ENCODE data around the gene FAAH2.

The FAAH2 gene

GRCh38 chrX:57286507-57287251 is at the start of gene FAAH2:
Gene FAAH2, plus strand, starts transcription at chrX:57286706. Its CDS starts 120 bp downstream, at chrX:57286826.
- Mint-ChIP-seq H3K27ac (no peak within 1 kb of the TSS), H3K9me3 (peaks cover 40% of the 10 kb centered on the region), H3K36me3 (ENCODE audit: low read depth) (no peaks in the 10 kb centered on the region), H3K4me1 (no peaks in the 10 kb centered on the region), H3K27me3 (ENCODE audit: low read depth, poor library complexity) (peaks cover 3% of the 10 kb centered on the region), H3K4me3 (peak within 1 kb of the TSS; percentile 85)
- peak; percentile 12 for DNase-seq
- TF ChIP-seq CTCF (IDR thresholded peaks at IDR 0.05): no peak

GRCh38 chrX:57241967-57242366 is 44.5 kb upstream of the FAAH2 start:
- no peaks in the 10 kb centered on the region for H3K4me1 Mint-ChIP-seq

GRCh38 chrX:57251965-57252364 is 34.5 kb upstream of the FAAH2 start:
- TF ChIP-seq CTCF (IDR thresholded peaks at IDR 0.05): no peak
- no peak for DNase-seq
- H3K4me1 Mint-ChIP-seq: no peaks in the 10 kb centered on the region
- H3K9me3 Mint-ChIP-seq: peaks cover 85% of the 10 kb centered on the region
- H3K36me3 Mint-ChIP-seq (ENCODE audit: low read depth): peaks cover 20% of the 10 kb centered on the region
- no peak overlapping the region for H3K4me3 Mint-ChIP-seq
- H3K27ac Mint-ChIP-seq: no peak overlapping the region
- peaks cover 3% of the 10 kb centered on the region for H3K27me3 Mint-ChIP-seq (ENCODE audit: low read depth, poor library complexity)

More at GRCh38 chrX:57241967-57242366, 44.5 kb upstream of the FAAH2 start:
- H3K36me3 Mint-ChIP-seq (ENCODE audit: low read depth): peaks cover 21% of the 10 kb centered on the region
- DNase-seq: no peak
- peaks cover 78% of the 10 kb centered on the region for H3K9me3 Mint-ChIP-seq
- H3K27me3 Mint-ChIP-seq (ENCODE audit: low read depth, poor library complexity): no peaks in the 10 kb centered on the region
- no peak overlapping the region for H3K4me3 Mint-ChIP-seq
- no peak for TF ChIP-seq CTCF (IDR thresholded peaks at IDR 0.05)
- H3K27ac Mint-ChIP-seq: no peak overlapping the region

GRCh38 chrX:57265126-57265525 is 21.4 kb upstream of the FAAH2 start:
- no peak overlapping the region for H3K27ac Mint-ChIP-seq
- no peaks in the 10 kb centered on the region for H3K27me3 Mint-ChIP-seq (ENCODE audit: low read depth, poor library complexity)
- H3K9me3 Mint-ChIP-seq: peaks cover 69% of the 10 kb centered on the region

GRCh38 chrX:57266275-57266674 is 20.2 kb upstream of the FAAH2 start:
- H3K9me3 Mint-ChIP-seq: peaks cover 75% of the 10 kb centered on the region

More at GRCh38 chrX:57265126-57265525, 21.4 kb upstream of the FAAH2 start:
- no peaks in the 10 kb centered on the region for H3K4me1 Mint-ChIP-seq
- no peak for DNase-seq
- no peak overlapping the region for H3K4me3 Mint-ChIP-seq
- no peak for TF ChIP-seq CTCF (IDR thresholded peaks at IDR 0.05)
- no peaks in the 10 kb centered on the region for H3K36me3 Mint-ChIP-seq (ENCODE audit: low read depth)

More at GRCh38 chrX:57266275-57266674, 20.2 kb upstream of the FAAH2 start:
- no peaks in the 10 kb centered on the region for H3K36me3 Mint-ChIP-seq (ENCODE audit: low read depth)
- no peak for DNase-seq
- TF ChIP-seq CTCF (IDR thresholded peaks at IDR 0.05): no peak
- no peaks in the 10 kb centered on the region for H3K27me3 Mint-ChIP-seq (ENCODE audit: low read depth, poor library complexity)
- H3K4me3 Mint-ChIP-seq: no peak overlapping the region
- H3K4me1 Mint-ChIP-seq: no peaks in the 10 kb centered on the region
- H3K27ac Mint-ChIP-seq: no peak overlapping the region
